Measurements from ENCODE around the gene SH3RF3. TPM values are rescaled to one million over a fixed set of nuclear protein-coding genes. Genes with fewer than 3 reads are reported as not detected.

Gene SH3RF3
- total and polyA plus RNA-seq, 9 of the 15 experiments (the other 6 are each of a cell fraction or from before 2014, with no cell fraction given): 0.02 TPM; not detected in 8

DNA sequence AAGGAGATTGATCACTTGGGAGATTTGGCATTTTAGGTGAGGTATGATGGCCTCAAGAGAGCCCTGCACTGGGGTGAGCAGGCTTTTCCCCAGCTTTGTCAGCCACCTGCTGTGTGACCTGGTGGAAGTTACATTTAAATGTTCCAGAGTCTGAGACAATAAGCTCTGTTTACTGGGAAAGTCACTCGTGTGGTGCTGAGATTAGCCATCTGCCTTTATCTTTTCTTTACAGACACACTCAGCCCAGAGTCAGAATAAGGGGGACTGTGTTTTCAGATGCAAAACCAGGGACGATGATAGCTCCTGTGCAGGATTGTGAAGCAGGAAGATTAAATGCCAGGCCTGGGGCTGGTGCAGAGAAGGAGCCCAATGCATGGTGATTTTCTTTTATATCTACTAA lies 47.9 kb downstream of the SH3RF3 start (continued):
- TF ChIP-seq MYNN (IDR thresholded peaks at IDR 0.05) (no peak), MYNN (CRISPR knock-in tag; IDR thresholded peaks at IDR 0.05) (no peak), POLR2A (conservative IDR thresholded peaks at IDR 0.05) (no peak), TEAD4 (IDR thresholded peaks at IDR 0.05; ENCODE audit: low read length) (peak; percentile 90), TEAD4 (CRISPR knock-in tag; IDR thresholded peaks at IDR 0.05; ENCODE audit: borderline replicate concordance) (no peak), CXXC5 (CRISPR knock-in tag; IDR thresholded peaks at IDR 0.05) (0 out of 2 replicates have a peak, but pooled peaks have one; percentile 11), SOX6 (IDR thresholded peaks at IDR 0.05) (peak; percentile 89), ZNF511 (CRISPR knock-in tag; IDR thresholded peaks at IDR 0.05) (no peak), ATF1 (CRISPR knock-in tag; IDR thresholded peaks at IDR 0.05) (no peak), ATF1 (tag; IDR thresholded peaks at IDR 0.05) (no peak), ZNF551 (CRISPR knock-in tag; IDR thresholded peaks at IDR 0.05) (no peak), SRSF7 (optimal IDR thresholded peaks at IDR 0.05; ENCODE audit: low read depth, low read length) (no peak), KLF13 (tag; IDR thresholded peaks at IDR 0.05; ENCODE audit: borderline replicate concordance, low read depth) (no peak), HBP1 (CRISPR knock-in tag; IDR thresholded peaks at IDR 0.05) (no peak), DIDO1 (tag; IDR thresholded peaks at IDR 0.05; ENCODE audit: low read depth) (no peak), NBN (IDR thresholded peaks at IDR 0.05; ENCODE audit: low read depth) (no peak)
- TF ChIP-seq, protein P1, sequence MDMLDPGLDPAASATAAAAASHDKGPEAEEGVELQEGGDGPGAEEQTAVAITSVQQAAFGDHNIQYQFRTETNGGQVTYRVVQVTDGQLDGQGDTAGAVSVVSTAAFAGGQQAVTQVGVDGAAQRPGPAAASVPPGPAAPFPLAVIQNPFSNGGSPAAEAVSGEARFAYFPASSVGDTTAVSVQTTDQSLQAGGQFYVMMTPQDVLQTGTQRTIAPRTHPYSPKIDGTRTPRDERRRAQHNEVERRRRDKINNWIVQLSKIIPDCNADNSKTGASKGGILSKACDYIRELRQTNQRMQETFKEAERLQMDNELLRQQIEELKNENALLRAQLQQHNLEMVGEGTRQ (CRISPR knock-in tag; IDR thresholded peaks at IDR 0.05): no peak
- TF ChIP-seq, protein P2, sequence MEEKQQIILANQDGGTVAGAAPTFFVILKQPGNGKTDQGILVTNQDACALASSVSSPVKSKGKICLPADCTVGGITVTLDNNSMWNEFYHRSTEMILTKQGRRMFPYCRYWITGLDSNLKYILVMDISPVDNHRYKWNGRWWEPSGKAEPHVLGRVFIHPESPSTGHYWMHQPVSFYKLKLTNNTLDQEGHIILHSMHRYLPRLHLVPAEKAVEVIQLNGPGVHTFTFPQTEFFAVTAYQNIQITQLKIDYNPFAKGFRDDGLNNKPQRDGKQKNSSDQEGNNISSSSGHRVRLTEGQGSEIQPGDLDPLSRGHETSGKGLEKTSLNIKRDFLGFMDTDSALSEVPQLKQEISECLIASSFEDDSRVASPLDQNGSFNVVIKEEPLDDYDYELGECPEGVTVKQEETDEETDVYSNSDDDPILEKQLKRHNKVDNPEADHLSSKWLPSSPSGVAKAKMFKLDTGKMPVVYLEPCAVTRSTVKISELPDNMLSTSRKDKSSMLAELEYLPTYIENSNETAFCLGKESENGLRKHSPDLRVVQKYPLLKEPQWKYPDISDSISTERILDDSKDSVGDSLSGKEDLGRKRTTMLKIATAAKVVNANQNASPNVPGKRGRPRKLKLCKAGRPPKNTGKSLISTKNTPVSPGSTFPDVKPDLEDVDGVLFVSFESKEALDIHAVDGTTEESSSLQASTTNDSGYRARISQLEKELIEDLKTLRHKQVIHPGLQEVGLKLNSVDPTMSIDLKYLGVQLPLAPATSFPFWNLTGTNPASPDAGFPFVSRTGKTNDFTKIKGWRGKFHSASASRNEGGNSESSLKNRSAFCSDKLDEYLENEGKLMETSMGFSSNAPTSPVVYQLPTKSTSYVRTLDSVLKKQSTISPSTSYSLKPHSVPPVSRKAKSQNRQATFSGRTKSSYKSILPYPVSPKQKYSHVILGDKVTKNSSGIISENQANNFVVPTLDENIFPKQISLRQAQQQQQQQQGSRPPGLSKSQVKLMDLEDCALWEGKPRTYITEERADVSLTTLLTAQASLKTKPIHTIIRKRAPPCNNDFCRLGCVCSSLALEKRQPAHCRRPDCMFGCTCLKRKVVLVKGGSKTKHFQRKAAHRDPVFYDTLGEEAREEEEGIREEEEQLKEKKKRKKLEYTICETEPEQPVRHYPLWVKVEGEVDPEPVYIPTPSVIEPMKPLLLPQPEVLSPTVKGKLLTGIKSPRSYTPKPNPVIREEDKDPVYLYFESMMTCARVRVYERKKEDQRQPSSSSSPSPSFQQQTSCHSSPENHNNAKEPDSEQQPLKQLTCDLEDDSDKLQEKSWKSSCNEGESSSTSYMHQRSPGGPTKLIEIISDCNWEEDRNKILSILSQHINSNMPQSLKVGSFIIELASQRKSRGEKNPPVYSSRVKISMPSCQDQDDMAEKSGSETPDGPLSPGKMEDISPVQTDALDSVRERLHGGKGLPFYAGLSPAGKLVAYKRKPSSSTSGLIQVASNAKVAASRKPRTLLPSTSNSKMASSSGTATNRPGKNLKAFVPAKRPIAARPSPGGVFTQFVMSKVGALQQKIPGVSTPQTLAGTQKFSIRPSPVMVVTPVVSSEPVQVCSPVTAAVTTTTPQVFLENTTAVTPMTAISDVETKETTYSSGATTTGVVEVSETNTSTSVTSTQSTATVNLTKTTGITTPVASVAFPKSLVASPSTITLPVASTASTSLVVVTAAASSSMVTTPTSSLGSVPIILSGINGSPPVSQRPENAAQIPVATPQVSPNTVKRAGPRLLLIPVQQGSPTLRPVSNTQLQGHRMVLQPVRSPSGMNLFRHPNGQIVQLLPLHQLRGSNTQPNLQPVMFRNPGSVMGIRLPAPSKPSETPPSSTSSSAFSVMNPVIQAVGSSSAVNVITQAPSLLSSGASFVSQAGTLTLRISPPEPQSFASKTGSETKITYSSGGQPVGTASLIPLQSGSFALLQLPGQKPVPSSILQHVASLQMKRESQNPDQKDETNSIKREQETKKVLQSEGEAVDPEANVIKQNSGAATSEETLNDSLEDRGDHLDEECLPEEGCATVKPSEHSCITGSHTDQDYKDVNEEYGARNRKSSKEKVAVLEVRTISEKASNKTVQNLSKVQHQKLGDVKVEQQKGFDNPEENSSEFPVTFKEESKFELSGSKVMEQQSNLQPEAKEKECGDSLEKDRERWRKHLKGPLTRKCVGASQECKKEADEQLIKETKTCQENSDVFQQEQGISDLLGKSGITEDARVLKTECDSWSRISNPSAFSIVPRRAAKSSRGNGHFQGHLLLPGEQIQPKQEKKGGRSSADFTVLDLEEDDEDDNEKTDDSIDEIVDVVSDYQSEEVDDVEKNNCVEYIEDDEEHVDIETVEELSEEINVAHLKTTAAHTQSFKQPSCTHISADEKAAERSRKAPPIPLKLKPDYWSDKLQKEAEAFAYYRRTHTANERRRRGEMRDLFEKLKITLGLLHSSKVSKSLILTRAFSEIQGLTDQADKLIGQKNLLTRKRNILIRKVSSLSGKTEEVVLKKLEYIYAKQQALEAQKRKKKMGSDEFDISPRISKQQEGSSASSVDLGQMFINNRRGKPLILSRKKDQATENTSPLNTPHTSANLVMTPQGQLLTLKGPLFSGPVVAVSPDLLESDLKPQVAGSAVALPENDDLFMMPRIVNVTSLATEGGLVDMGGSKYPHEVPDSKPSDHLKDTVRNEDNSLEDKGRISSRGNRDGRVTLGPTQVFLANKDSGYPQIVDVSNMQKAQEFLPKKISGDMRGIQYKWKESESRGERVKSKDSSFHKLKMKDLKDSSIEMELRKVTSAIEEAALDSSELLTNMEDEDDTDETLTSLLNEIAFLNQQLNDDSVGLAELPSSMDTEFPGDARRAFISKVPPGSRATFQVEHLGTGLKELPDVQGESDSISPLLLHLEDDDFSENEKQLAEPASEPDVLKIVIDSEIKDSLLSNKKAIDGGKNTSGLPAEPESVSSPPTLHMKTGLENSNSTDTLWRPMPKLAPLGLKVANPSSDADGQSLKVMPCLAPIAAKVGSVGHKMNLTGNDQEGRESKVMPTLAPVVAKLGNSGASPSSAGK (IDR thresholded peaks at IDR 0.05): no peak
